ENCODE data around the gene CDKL4. TPM values are rescaled to one million over a fixed set of nuclear protein-coding genes. Genes with fewer than 3 reads are reported as not detected.
A peak's percentile ranks its signal among the peaks of the same experiment; 100 is the strongest.

CDKL4 gene
- total and polyA plus RNA-seq, 2 of the 13 experiments (the other 11 are each of a cell fraction or from before 2014, with no cell fraction given), result 0.29 to 0.50 TPM

DNA sequence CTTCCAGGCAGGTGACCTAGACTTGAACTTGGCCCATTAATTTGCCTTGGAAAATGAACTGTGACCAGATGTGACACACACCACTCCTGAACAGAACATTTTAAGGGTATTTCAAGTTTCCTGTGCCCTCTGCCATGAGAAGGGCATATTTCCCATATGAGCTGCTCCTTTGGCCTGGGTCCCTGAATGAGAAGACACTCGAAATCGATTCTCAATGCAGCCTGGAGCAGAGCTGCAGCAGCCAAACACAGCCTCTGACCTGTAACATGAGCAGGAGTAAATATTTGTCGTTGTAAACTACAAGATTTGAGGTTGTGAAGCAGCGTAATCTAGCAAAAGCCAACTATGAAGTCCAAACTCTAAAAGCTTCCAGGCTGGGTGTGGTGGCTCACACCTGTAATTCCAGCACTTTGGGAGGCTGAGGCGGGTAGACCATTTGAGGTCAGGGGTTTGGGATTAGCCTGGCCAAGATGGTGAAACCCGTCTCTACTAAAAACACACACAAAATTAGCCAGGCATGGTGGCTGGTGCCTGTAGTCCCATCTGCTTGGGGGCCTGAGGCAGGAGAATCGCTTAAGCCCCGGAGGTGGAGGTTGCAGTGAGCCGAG, 92.8 kb downstream of the CDKL4 start:
- H2AFZ ChIP-seq (ENCODE audit: low read length), result no peak overlapping the region
- ChIA-PET POLR2A (interaction anchor here (1.0 to 2.1 kb wide), 5 partner anchors 11 to 400 kb away, joined by 3 to 10 read pairs (median 4); partner anchors contain the start of genes SOS1 and SRSF7), CTCF (ENCODE audit: low intra/inter-chr PET ratio, low total read pairs) (no interaction called here)
- H3K36me3 ChIP-seq (replicated peaks in 1 of 2; ENCODE audit: control insufficient read depth in 1 of 2, insufficient read depth in 2 of 2, low read length in 2 of 2), result no peaks in the 10 kb centered on the region
- H4K20me1 ChIP-seq (ENCODE audit: insufficient read depth, low read length), result no peaks in the 10 kb centered on the region
- in situ Hi-C loops (cut with HindIII; ENCODE audit: extremely low pct_ligation_motif_present, low pct_unique_long_range_greater_than_20kb) (no loop called here), intact Hi-C loops (cut with micrococcal nuclease; ENCODE audit: unreplicated experiment) (loop anchor here (1.0 kb wide), 1 partner anchor 30 kb away; the partner anchor contains the start of gene SOS1)
- no peaks in the 10 kb centered on the region for H3K27me3 ChIP-seq (ENCODE audit: control insufficient read depth in 1 of 2, insufficient read depth in 2 of 2, low read length in 2 of 2)
- peak overlapping the region; percentile 67 for H3K4me2 ChIP-seq (ENCODE audit: low read depth, low read length)
- DNase-seq (ENCODE audit: low spot score), result peak; percentile 67
- H3K27ac ChIP-seq (ENCODE audit: extremely low read length, insufficient read depth, low read length), result no peak overlapping the region
- H3K79me2 ChIP-seq (ENCODE audit: insufficient read depth, low read length), result no peaks in the 10 kb centered on the region
- WGBS (ENCODE audit: low lambda C conversion rate), result 21% methylated on average over 9 of the region's 9 CpGs
- no peaks in the 10 kb centered on the region for H3K9me3 ChIP-seq (ENCODE audit: low read length)
- ATAC-seq, result peak; percentile 97
- BruUV-seq (replicated peaks), result no TSS peak
- peak; percentile 96 for FAIRE-seq
- H3K9ac ChIP-seq (ENCODE audit: insufficient read depth, low read depth, low read length), result no peak overlapping the region
- no peak overlapping the region for H3K4me3 ChIP-seq (replicated peaks in 1 of 3; ENCODE audit: insufficient read depth in 1 of 3, low read depth in 2 of 3, low read length in 3 of 3)
- peaks cover 22% of the 10 kb centered on the region for H3K4me1 ChIP-seq (ENCODE audit: insufficient read depth, low read length)
- no peak for TF ChIP-seq SRSF4 (IDR thresholded peaks at IDR 0.05; ENCODE audit: low read depth, low read length, poor library complexity, severe bottlenecking)
- no peak for TF ChIP-seq PLRG1 (conservative IDR thresholded peaks at IDR 0.05)
- peak; percentile 47; the same call in 1 of the 2 replicates for TF ChIP-seq KAT2B (IDR thresholded peaks at IDR 0.05; ENCODE audit: borderline replicate concordance, low read depth, low read length)
- 0 out of 2 replicates have a peak, but pooled peaks have one; percentile 38 for TF ChIP-seq GPN1 (CRISPR knock-in tag; IDR thresholded peaks at IDR 0.05; ENCODE audit: borderline replicate concordance)
- no peak; the same call in 1 of the 2 replicates for TF ChIP-seq KDM2A (CRISPR knock-in tag; IDR thresholded peaks at IDR 0.05; ENCODE audit: borderline replicate concordance, low read depth)
- TF ChIP-seq YEATS4 (CRISPR knock-in tag; IDR thresholded peaks at IDR 0.05; ENCODE audit: borderline replicate concordance), result no peak
- TF ChIP-seq ZNF547 (CRISPR knock-in tag; IDR thresholded peaks at IDR 0.05), result no peak
- TF ChIP-seq, protein P1, sequence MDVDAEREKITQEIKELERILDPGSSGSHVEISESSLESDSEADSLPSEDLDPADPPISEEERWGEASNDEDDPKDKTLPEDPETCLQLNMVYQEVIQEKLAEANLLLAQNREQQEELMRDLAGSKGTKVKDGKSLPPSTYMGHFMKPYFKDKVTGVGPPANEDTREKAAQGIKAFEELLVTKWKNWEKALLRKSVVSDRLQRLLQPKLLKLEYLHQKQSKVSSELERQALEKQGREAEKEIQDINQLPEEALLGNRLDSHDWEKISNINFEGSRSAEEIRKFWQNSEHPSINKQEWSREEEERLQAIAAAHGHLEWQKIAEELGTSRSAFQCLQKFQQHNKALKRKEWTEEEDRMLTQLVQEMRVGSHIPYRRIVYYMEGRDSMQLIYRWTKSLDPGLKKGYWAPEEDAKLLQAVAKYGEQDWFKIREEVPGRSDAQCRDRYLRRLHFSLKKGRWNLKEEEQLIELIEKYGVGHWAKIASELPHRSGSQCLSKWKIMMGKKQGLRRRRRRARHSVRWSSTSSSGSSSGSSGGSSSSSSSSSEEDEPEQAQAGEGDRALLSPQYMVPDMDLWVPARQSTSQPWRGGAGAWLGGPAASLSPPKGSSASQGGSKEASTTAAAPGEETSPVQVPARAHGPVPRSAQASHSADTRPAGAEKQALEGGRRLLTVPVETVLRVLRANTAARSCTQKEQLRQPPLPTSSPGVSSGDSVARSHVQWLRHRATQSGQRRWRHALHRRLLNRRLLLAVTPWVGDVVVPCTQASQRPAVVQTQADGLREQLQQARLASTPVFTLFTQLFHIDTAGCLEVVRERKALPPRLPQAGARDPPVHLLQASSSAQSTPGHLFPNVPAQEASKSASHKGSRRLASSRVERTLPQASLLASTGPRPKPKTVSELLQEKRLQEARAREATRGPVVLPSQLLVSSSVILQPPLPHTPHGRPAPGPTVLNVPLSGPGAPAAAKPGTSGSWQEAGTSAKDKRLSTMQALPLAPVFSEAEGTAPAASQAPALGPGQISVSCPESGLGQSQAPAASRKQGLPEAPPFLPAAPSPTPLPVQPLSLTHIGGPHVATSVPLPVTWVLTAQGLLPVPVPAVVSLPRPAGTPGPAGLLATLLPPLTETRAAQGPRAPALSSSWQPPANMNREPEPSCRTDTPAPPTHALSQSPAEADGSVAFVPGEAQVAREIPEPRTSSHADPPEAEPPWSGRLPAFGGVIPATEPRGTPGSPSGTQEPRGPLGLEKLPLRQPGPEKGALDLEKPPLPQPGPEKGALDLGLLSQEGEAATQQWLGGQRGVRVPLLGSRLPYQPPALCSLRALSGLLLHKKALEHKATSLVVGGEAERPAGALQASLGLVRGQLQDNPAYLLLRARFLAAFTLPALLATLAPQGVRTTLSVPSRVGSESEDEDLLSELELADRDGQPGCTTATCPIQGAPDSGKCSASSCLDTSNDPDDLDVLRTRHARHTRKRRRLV (CRISPR knock-in tag; IDR thresholded peaks at IDR 0.05), result no peak
- TF ChIP-seq PRMT3 (CRISPR knock-in tag; IDR thresholded peaks at IDR 0.05; ENCODE audit: borderline replicate concordance, low read depth), result no peak
- TF ChIP-seq, protein P2, sequence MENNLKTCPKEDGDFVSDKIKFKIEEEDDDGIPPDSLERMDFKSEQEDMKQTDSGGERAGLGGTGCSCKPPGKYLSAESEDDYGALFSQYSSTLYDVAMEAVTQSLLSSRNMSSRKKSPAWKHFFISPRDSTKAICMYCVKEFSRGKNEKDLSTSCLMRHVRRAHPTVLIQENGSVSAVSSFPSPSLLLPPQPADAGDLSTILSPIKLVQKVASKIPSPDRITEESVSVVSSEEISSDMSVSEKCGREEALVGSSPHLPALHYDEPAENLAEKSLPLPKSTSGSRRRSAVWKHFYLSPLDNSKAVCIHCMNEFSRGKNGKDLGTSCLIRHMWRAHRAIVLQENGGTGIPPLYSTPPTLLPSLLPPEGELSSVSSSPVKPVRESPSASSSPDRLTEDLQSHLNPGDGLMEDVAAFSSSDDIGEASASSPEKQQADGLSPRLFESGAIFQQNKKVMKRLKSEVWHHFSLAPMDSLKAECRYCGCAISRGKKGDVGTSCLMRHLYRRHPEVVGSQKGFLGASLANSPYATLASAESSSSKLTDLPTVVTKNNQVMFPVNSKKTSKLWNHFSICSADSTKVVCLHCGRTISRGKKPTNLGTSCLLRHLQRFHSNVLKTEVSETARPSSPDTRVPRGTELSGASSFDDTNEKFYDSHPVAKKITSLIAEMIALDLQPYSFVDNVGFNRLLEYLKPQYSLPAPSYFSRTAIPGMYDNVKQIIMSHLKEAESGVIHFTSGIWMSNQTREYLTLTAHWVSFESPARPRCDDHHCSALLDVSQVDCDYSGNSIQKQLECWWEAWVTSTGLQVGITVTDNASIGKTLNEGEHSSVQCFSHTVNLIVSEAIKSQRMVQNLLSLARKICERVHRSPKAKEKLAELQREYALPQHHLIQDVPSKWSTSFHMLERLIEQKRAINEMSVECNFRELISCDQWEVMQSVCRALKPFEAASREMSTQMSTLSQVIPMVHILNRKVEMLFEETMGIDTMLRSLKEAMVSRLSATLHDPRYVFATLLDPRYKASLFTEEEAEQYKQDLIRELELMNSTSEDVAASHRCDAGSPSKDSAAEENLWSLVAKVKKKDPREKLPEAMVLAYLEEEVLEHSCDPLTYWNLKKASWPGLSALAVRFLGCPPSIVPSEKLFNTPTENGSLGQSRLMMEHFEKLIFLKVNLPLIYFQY (CRISPR knock-in tag; IDR thresholded peaks at IDR 0.05; ENCODE audit: borderline replicate concordance), result no peak; the same call in 1 of the 2 replicates
- TF ChIP-seq, protein P3, sequence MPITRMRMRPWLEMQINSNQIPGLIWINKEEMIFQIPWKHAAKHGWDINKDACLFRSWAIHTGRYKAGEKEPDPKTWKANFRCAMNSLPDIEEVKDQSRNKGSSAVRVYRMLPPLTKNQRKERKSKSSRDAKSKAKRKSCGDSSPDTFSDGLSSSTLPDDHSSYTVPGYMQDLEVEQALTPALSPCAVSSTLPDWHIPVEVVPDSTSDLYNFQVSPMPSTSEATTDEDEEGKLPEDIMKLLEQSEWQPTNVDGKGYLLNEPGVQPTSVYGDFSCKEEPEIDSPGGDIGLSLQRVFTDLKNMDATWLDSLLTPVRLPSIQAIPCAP (CRISPR knock-in tag; IDR thresholded peaks at IDR 0.05; ENCODE audit: low read depth), result no peak
- no peak for TF ChIP-seq SP140L (CRISPR knock-in tag; IDR thresholded peaks at IDR 0.05; ENCODE audit: borderline replicate concordance)
- TF ChIP-seq IKZF4 (CRISPR knock-in tag; IDR thresholded peaks at IDR 0.05; ENCODE audit: borderline replicate concordance, low read depth, not compliant biosample characterization), result no peak
- no peak for TF ChIP-seq MYNN (CRISPR knock-in tag; IDR thresholded peaks at IDR 0.05; ENCODE audit: low read depth)

Measured in HepG2 (cell line).